Measurements from ENCODE around the gene FAT1. TPM values are rescaled to one million over a fixed set of nuclear protein-coding genes. Genes with fewer than 3 reads are reported as not detected.

FAT1 gene
- total and polyA plus RNA-seq, 9 of the 15 experiments (the other 6 are each of a cell fraction or from before 2014, with no cell fraction given) = 6.0 to 38.4 (median 21.4) TPM

GRCh38 chr4:186617921-186618320, 105.7 kb downstream of the FAT1 start:
- ChIA-PET CTCF (ENCODE audit: low intra/inter-chr PET ratio) (no interaction called here), POLR2A (no interaction called here)
- FAIRE-seq (no peak), ATAC-seq (no peak), DNase-seq (ENCODE audit: extremely low read depth in 1 of 4, low spot score in 3 of 4) (no peak)
- WGBS (ENCODE audit: insufficient coverage, low coverage, missing lambda C conversion rate) = 49% methylated on average over 3 of the region's 3 CpGs
- no peaks in the 10 kb centered on the region for H3K9me3 ChIP-seq (replicated peaks; ENCODE audit: control insufficient read depth, insufficient read depth, low read depth, low read length)
- no peaks in the 10 kb centered on the region for H3K9me1 ChIP-seq (ENCODE audit: control insufficient read depth, insufficient read depth, low read length)
- peaks cover 14% of the 10 kb centered on the region for H3K36me3 ChIP-seq (ENCODE audit: control insufficient read depth, insufficient read depth, low read length)
- H3K4me2 ChIP-seq (ENCODE audit: insufficient read depth, low read length) = no peak overlapping the region
- TSS peak; percentile 22 for BruUV-seq (replicated peaks)
- H3K4me3 ChIP-seq = no peak overlapping the region
- TF ChIP-seq ZNF518B (CRISPR knock-in tag; IDR thresholded peaks at IDR 0.05) = no peak
- no peak for TF ChIP-seq MYBL2 (IDR thresholded peaks at IDR 0.05; ENCODE audit: low read depth)
- no peak for TF ChIP-seq MYBL2 (CRISPR knock-in tag; IDR thresholded peaks at IDR 0.05; ENCODE audit: borderline replicate concordance)
- no peak for TF ChIP-seq PHF20 (IDR thresholded peaks at IDR 0.05; ENCODE audit: partially characterized antibody)
- no peak for TF ChIP-seq EWSR1 (IDR thresholded peaks at IDR 0.05; ENCODE audit: borderline replicate concordance, low read depth, partially characterized antibody)
- TF ChIP-seq SNRNP70 (optimal IDR thresholded peaks at IDR 0.05; ENCODE audit: low read depth, low read length) = no peak
- no peak for TF ChIP-seq KDM2B (CRISPR knock-in tag; IDR thresholded peaks at IDR 0.05)
- TF ChIP-seq HES1 (IDR thresholded peaks at IDR 0.05; ENCODE audit: low read depth) = no peak
- TF ChIP-seq SIN3B (IDR thresholded peaks at IDR 0.05; ENCODE audit: low read depth) = no peak
- no peak for TF ChIP-seq KAT2B (IDR thresholded peaks at IDR 0.05; ENCODE audit: low read depth, low read length)
- TF ChIP-seq BACH1 (tag; IDR thresholded peaks at IDR 0.05) = no peak
- TF ChIP-seq NONO (IDR thresholded peaks at IDR 0.05; ENCODE audit: low read depth in 2 of 2, low read length in 1 of 2) = no peak
- TF ChIP-seq YBX1 (IDR thresholded peaks at IDR 0.05) = no peak
- no peak for TF ChIP-seq HMGXB4 (CRISPR knock-in tag; IDR thresholded peaks at IDR 0.05)
- TF ChIP-seq HDAC6 (IDR thresholded peaks at IDR 0.05; ENCODE audit: low read depth, low read length) = no peak
- no peak overlapping the region for H3K27ac ChIP-seq (ENCODE audit: extremely low read depth, low read depth, low read length)
- no peaks in the 10 kb centered on the region for H4K20me1 ChIP-seq (replicated peaks; ENCODE audit: control insufficient read depth, insufficient read depth, low read length)
- no peak overlapping the region for H3K9ac ChIP-seq (ENCODE audit: insufficient read depth in 1 of 2, low read depth in 2 of 2, low read length in 2 of 2)
- no peaks in the 10 kb centered on the region for H3K79me2 ChIP-seq (ENCODE audit: control insufficient read depth, insufficient read depth, low read length)
- intact Hi-C loops (cut with micrococcal nuclease) (no loop called here), in situ Hi-C loops (cut with MboI) (no loop called here)
- H3K4me1 ChIP-seq (replicated peaks in 1 of 2; ENCODE audit: control insufficient read depth in 2 of 2, insufficient read depth in 2 of 2, low read length in 2 of 2) = no peaks in the 10 kb centered on the region
- no peak overlapping the region for H2AFZ ChIP-seq (ENCODE audit: low read depth, low read length)
- 0 out of 5 replicates have a peak, but pooled peaks cover 0 to 3% of the 10 kb centered on the region in 2 experiments for H3K27me3 ChIP-seq (ENCODE audit: control insufficient read depth in 2 of 2, insufficient read depth in 2 of 2, low read length in 2 of 2)
